ENCODE results near the gene RABAC1.

GRCh38 chr19:41998246-41999020 lies 39.3 kb upstream of the RABAC1 start:
- TF ChIP-seq POLR2A (IDR thresholded peaks at IDR 0.05): no peak
- TF ChIP-seq, protein P1, sequence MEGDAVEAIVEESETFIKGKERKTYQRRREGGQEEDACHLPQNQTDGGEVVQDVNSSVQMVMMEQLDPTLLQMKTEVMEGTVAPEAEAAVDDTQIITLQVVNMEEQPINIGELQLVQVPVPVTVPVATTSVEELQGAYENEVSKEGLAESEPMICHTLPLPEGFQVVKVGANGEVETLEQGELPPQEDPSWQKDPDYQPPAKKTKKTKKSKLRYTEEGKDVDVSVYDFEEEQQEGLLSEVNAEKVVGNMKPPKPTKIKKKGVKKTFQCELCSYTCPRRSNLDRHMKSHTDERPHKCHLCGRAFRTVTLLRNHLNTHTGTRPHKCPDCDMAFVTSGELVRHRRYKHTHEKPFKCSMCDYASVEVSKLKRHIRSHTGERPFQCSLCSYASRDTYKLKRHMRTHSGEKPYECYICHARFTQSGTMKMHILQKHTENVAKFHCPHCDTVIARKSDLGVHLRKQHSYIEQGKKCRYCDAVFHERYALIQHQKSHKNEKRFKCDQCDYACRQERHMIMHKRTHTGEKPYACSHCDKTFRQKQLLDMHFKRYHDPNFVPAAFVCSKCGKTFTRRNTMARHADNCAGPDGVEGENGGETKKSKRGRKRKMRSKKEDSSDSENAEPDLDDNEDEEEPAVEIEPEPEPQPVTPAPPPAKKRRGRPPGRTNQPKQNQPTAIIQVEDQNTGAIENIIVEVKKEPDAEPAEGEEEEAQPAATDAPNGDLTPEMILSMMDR (IDR thresholded peaks at IDR 0.05): no peak

Data from lower leg skin (tissue), 3 donors.